GM03348 (cell line): ENCODE data around the gene KLF1.

ENCODE experiments used
- DNase-seq: peaks from one replicate; pipeline ENCODE4 v3.0.0; 2012; ENCODE audit warnings: low spot score

Gene KLF1

GRCh38 chr19:12838182-12838885, 48.7 kb downstream of the KLF1 start, which contains the start of gene MAST1:
MAST1 (plus strand) TSS chr19:12838515; CDS start chr19:12838573, 58 bp downstream.
- peak; percentile 86 for DNase-seq

GRCh38 chr19:12837225-12837624, 49.8 kb downstream of the KLF1 start:
- no peak for DNase-seq

GRCh38 chr19:12836529-12836863, 50.5 kb downstream of the KLF1 start:
- no peak for DNase-seq

GRCh38 chr19:12834976-12835757, 51.8 kb downstream of the KLF1 start:
- DNase-seq: peak; percentile 48

- no peak for DNase-seq
Measured at GRCh38 chr19:12834566-12834943, 52.4 kb downstream of the KLF1 start, which contains the start of gene RTBDN. RTBDN (minus strand) TSS chr19:12834579; CDS start chr19:12829979, 4,600 bp downstream.
